HT-29 (cell line): ENCODE data around the gene ROPN1L. TPM values are rescaled to one million over a fixed set of nuclear protein-coding genes. Genes with fewer than 3 reads are reported as not detected.

ENCODE experiments used
- DNase-seq: peaks from one replicate; pipeline ENCODE4 v3.0.0-alpha.2; 2015; ENCODE audit warnings: low spot score
- total RNA-seq: library from RNA; depleted of rRNA; stranded (reverse); fragments of >200 nt; shearing (Covaris generic); gene quantifications from 2 replicates; pipeline ENCODE4 v1.2.3, GENCODE V29; 2014

The ROPN1L gene
- total RNA-seq, 1 experiment from 2014 or later = not detected

GRCh38 chr5:10427978-10428377 is 13.7 kb upstream of the ROPN1L start:
- DNase-seq = no peak

GRCh38 chr5:10431415-10431814 is 10.3 kb upstream of the ROPN1L start:
- DNase-seq = no peak

- DNase-seq = no peak
These were observed 9.3 kb upstream of the ROPN1L start for GRCh38 chr5:10432059-10433008.

GRCh38 chr5:10434392-10434791 is 7.3 kb upstream of the ROPN1L start:
- DNase-seq = no peak

- no peak for DNase-seq
These were observed 3.4 kb upstream of the ROPN1L start for GRCh38 chr5:10438301-10438700.

- DNase-seq = no peak
These were observed 2.0 kb upstream of the ROPN1L start for GRCh38 chr5:10439692-10440091.

- no peak for DNase-seq
These were observed 1.2 kb upstream of the ROPN1L start for GRCh38 chr5:10440367-10440990.

GRCh38 chr5:10441992-10442435 is 335 bp downstream of the ROPN1L start:
- no peak for DNase-seq

GRCh38 chr5:10442576-10442975 is 897 bp downstream of the ROPN1L start:
- no peak for DNase-seq

- DNase-seq = no peak
These were observed 3.7 kb downstream of the ROPN1L start for GRCh38 chr5:10445352-10445751.

- no peak for DNase-seq
These were observed 4.8 kb downstream of the ROPN1L start for GRCh38 chr5:10446490-10446889.

- no peak for DNase-seq
These were observed 5.4 kb downstream of the ROPN1L start for GRCh38 chr5:10447041-10447440.

- DNase-seq = no peak
These were observed 7.2 kb downstream of the ROPN1L start for GRCh38 chr5:10448754-10449360.

GRCh38 chr5:10451137-10451824 is 9.6 kb downstream of the ROPN1L start:
- DNase-seq = no peak

- DNase-seq = peak; percentile 76
These were observed 11.2 kb downstream of the ROPN1L start for GRCh38 chr5:10452768-10453331.

- no peak for DNase-seq
These were observed 11.9 kb downstream of the ROPN1L start for GRCh38 chr5:10453545-10453944.

GRCh38 chr5:10454591-10455276 is 13.1 kb downstream of the ROPN1L start:
- no peak for DNase-seq

- DNase-seq = no peak
These were observed 13.6 kb downstream of the ROPN1L start for GRCh38 chr5:10455277-10455670.

GRCh38 chr5:10456583-10457420 is 15.1 kb downstream of the ROPN1L start:
- no peak for DNase-seq
